GM12878 (cell line): ENCODE measurements around the gene INTS6. TPM values are rescaled to one million over a fixed set of nuclear protein-coding genes. Genes with fewer than 3 reads are reported as not detected.

Experiments used
- ATAC-seq: fragments of 200-7000 bp; cut with Tn5 transposase; 3 replicates; pipeline ENCODE4 v1.9.1; 2020; ENCODE audit warnings: mild to moderate bottlenecking, moderate library complexity
- BruUV-seq: library from RNA; stranded (reverse); fragments of 400-500 nt; replicated peaks from 2 replicates; lab custom pipeline; 2021; lab: Mats Ljungman, UMichigan
- CTCF ChIA-PET: fragments of 300-600 bp; sonication (Branson Sonifier 250); formaldehyde crosslinking; extraction: SDS; loops from one replicate; lab custom pipeline; 2021; ENCODE audit warnings: inconsistent platforms; lab: Yijun Ruan, JAX
- POLR2A ChIA-PET: fragments of 350-600 bp; formaldehyde crosslinking; extraction: SDS; loops from one replicate; lab custom pipeline; 2021; ENCODE audit warnings: inconsistent platforms; lab: Charles Lee
- RAD21 ChIA-PET: fragments of 300-600 bp; sonication (Branson Sonifier 250); formaldehyde crosslinking; loops from one replicate; lab custom pipeline; 2023; ENCODE audit warnings: antibody characterized with exemption; ENCODE audit not compliant: unreplicated experiment; lab: Charles Lee
- SMC1A ChIA-PET: fragments of 300-600 bp; sonication (Branson Sonifier 250); formaldehyde crosslinking; loops from one replicate; lab custom pipeline; 2023; ENCODE audit not compliant: unreplicated experiment, uncharacterized antibody; lab: Charles Lee
- DNase-seq: peaks from one replicate; pipeline ENCODE4 v3.0.0-alpha.2; 2011; ENCODE audit warnings: low read depth, low spot score
- FAIRE-seq: peaks from 3 replicates; lab custom pipeline; 2011; peaks lifted over from hg19 to GRCh38; lab: Jason Lieb, UNC
- H2AFZ ChIP-seq: 2 replicates; pipeline ENCODE4 v1.6.0; 2011; ENCODE audit warnings: low read depth, low read length, control low read depth; ENCODE audit not compliant: control insufficient read depth
- H3K27ac ChIP-seq: 2 replicates; pipeline ENCODE4 v1.5.1; 2011; ENCODE audit warnings: control low read depth; ENCODE audit not compliant: control insufficient read depth, insufficient read depth
- H3K27me3 ChIP-seq, 2 experiments: replicated peaks in 1 of 2; 2 replicates each; pipeline versions ENCODE4 v1.6.0 to v1.6.1; 2011; ENCODE audit warnings: low read length in 1 of 2; ENCODE audit not compliant: control insufficient read depth in 2 of 2, insufficient read depth in 2 of 2
- H3K36me3 ChIP-seq, 2 experiments: 2 replicates each; pipeline ENCODE4 v1.5.1; 2011; ENCODE audit warnings: low read length in 1 of 2; ENCODE audit not compliant: control insufficient read depth in 2 of 2, insufficient read depth in 2 of 2
- H3K4me1 ChIP-seq: 2 replicates; pipeline ENCODE4 v1.6.1; 2011; ENCODE audit warnings: mild to moderate bottlenecking, low read length, moderate library complexity, mixed read lengths; ENCODE audit not compliant: control insufficient read depth, insufficient read depth
- H3K4me2 ChIP-seq: 2 replicates; pipeline ENCODE4 v1.6.0; 2011; ENCODE audit warnings: control low read depth; ENCODE audit not compliant: control insufficient read depth, insufficient read depth
- H3K4me3 ChIP-seq: fragments of 200-600 bp; sonication (generic); 2 replicates; pipeline ENCODE4 v1.5.1; 2016
- H3K79me2 ChIP-seq: 2 replicates; pipeline ENCODE4 v1.6.0; 2011; ENCODE audit warnings: low read length; ENCODE audit not compliant: control insufficient read depth, insufficient read depth
- H3K9ac ChIP-seq: 2 replicates; pipeline ENCODE4 v1.8.0; 2011; ENCODE audit warnings: low read length, control low read depth, mixed read lengths; ENCODE audit not compliant: control insufficient read depth, insufficient read depth
- H3K9me3 ChIP-seq: replicated peaks from 3 replicates; pipeline ENCODE4 v1.5.1; 2011; ENCODE audit warnings: mild to moderate bottlenecking, low read length; ENCODE audit not compliant: control insufficient read depth, insufficient read depth
- H4K20me1 ChIP-seq: 2 replicates; pipeline ENCODE4 v1.6.0; 2011; ENCODE audit not compliant: control insufficient read depth, insufficient read depth
- BACH1 ChIP-seq: fragments of 450-650 bp; IDR thresholded peaks from 2 replicates; pipeline ENCODE4 v1.6.1; 2017; ENCODE audit warnings: mild to moderate bottlenecking, borderline replicate concordance
- ELK1 ChIP-seq: IDR thresholded peaks from 2 replicates; pipeline ENCODE4 v1.6.1; 2012; ENCODE audit warnings: low read depth, low read length, improper control_type of control experiment
- IKZF1 ChIP-seq: fragments of 450-650 bp; conservative IDR thresholded peaks from 2 replicates; pipeline ENCODE4 v1.6.1; 2017; ENCODE audit warnings: antibody characterized with exemption, mild to moderate bottlenecking
- IRF4 ChIP-seq: IDR thresholded peaks from 2 replicates; pipeline ENCODE4 v1.6.1; 2011; ENCODE audit warnings: low read depth, low read length
- NKRF ChIP-seq: fragments of 450-650 bp; conservative IDR thresholded peaks from 2 replicates; pipeline ENCODE4 v1.6.1; 2017; ENCODE audit warnings: mild to moderate bottlenecking, moderate library complexity
- POLR2AphosphoS2 ChIP-seq: IDR thresholded peaks from 2 replicates; pipeline ENCODE4 v1.6.1; 2011; ENCODE audit warnings: low read depth, mild to moderate bottlenecking, low read length, improper control_type of control experiment, moderate library complexity
- SIN3A ChIP-seq: IDR thresholded peaks from 2 replicates; pipeline ENCODE4 v1.6.1; 2012; ENCODE audit warnings: low read depth, low read length, improper control_type of control experiment
- STAT1 ChIP-seq: fragments of 450-650 bp; conservative IDR thresholded peaks from 2 replicates; pipeline ENCODE4 v1.6.1; 2014; ENCODE audit warnings: antibody characterized with exemption, mild to moderate bottlenecking
- SUZ12 ChIP-seq: fragments of 200-600 bp; sonication (generic); IDR thresholded peaks from one replicate; pipeline ENCODE4 v1.6.1; 2018; ENCODE audit warnings: antibody characterized with exemption, mild to moderate bottlenecking; ENCODE audit not compliant: unreplicated experiment
- USF1 ChIP-seq: IDR thresholded peaks from 2 replicates; pipeline ENCODE4 v1.6.1; 2011; ENCODE audit warnings: borderline replicate concordance, low read depth, mild to moderate bottlenecking, moderate library complexity, mixed read lengths, low read length; ENCODE audit not compliant: insufficient read depth; ENCODE audit errors: extremely low read length
- YBX1 ChIP-seq: fragments of 450-650 bp; IDR thresholded peaks from 2 replicates; pipeline ENCODE4 v1.6.1; 2016; ENCODE audit warnings: antibody characterized with exemption
- ZBTB11 ChIP-seq: fragments of 450-650 bp; formaldehyde crosslinking; IDR thresholded peaks from 2 replicates; pipeline ENCODE4 v1.5.0; 2022; ENCODE audit warnings: mild to moderate bottlenecking, missing genetic modification characterization
- ZBTB40 ChIP-seq: fragments of 450-650 bp; IDR thresholded peaks from 2 replicates; pipeline ENCODE4 v1.6.1; 2016; ENCODE audit warnings: mild to moderate bottlenecking, moderate library complexity, borderline replicate concordance
- ZNF274 ChIP-seq: IDR thresholded peaks from one replicate; pipeline ENCODE4 v1.8.0; 2011; ENCODE audit not compliant: insufficient read length, insufficient read depth
- in situ Hi-C: fragments of 300-500 bp; cut with MboI; formaldehyde crosslinking; loops from 9 replicates; pipeline ENCODE4 v1.14.3; 2018; ENCODE audit warnings: mixed read lengths
- intact Hi-C: fragments of 100-400 bp; cut with micrococcal nuclease; formaldehyde crosslinking; loops from one replicate; pipeline ENCODE4 v1.14.2; 2022; ENCODE audit not compliant: unreplicated experiment
- polyA plus RNA-seq, 11 experiments: library from polyadenylated mRNA; depleted of rRNA in 4 of 11; unstranded in 6 of 11; stranded (reverse) in 5 of 11; fragments of >200 nt; fragmentation: Nextera tagmentation in 4 of 11; fragmentation: Illumina TruSeq in 1 of 11; extraction: Ambion mirVana in 4 of 11; extraction: Trizol in 1 of 11; gene quantifications; 1 replicate in 1 of 11; 2 replicates in 10 of 11; pipeline versions ENCODE4 v1.2.1 to v1.2.3, GENCODE V29; 2011 to 2016; ENCODE audit warnings: inconsistent platforms in 2 of 11, missing spikeins in 2 of 11, low read depth in 1 of 11
- total RNA-seq, 4 experiments: library from RNA; depleted of rRNA in 3 of 4; stranded (reverse); fragments of >200 nt in 3 of 4; fragmentation: Illumina TruSeq in 1 of 4; extraction: Trizol in 1 of 4; gene quantifications; 2 replicates each; pipeline versions ENCODE4 v1.2.1 to v1.2.3, GENCODE V29; 2013 to 2021

Gene INTS6
- total and polyA plus RNA-seq, 10 of the 15 experiments (the other 5 are each of a cell fraction or from before 2014, with no cell fraction given), result 7.2 to 57.7 (median 30.9) TPM

- SMC1A ChIA-PET, result interaction anchor here (0.6 to 1.2 kb wide), 3 partner anchors 10 to 388 kb away, joined by 3 read pairs; no protein-coding TSS in a partner anchor
- CTCF ChIA-PET, result no interaction called here
- Histone ChIP-seq H3K27ac (no peak overlapping the region), H3K27me3 (no peaks in the 10 kb centered on the region), H3K9me3 (no peaks in the 10 kb centered on the region), H3K4me3 (no peak overlapping the region), H3K4me1 (peaks cover 18% of the 10 kb centered on the region), H2AFZ (no peak overlapping the region), H4K20me1 (no peaks in the 10 kb centered on the region), H3K9ac (no peak overlapping the region), H3K79me2 (no peaks in the 10 kb centered on the region), H3K36me3 (no peaks in the 10 kb centered on the region), H3K4me2 (no peak overlapping the region)
- RAD21 ChIA-PET, result no interaction called here
- DNase-seq (no peak), FAIRE-seq (no peak), ATAC-seq (no peak)
- POLR2A ChIA-PET, result no interaction called here
- intact Hi-C loops, result no loop called here
- in situ Hi-C loops, result no loop called here
- no TSS peak for BruUV-seq
- TF ChIP-seq SUZ12, result no peak
- TF ChIP-seq IKZF1, result no peak
- TF ChIP-seq ZBTB40, result no peak
- no peak for TF ChIP-seq STAT1
- TF ChIP-seq POLR2AphosphoS2, result no peak
- no peak for TF ChIP-seq SIN3A
- no peak for TF ChIP-seq IRF4
- no peak for TF ChIP-seq BACH1
- TF ChIP-seq ELK1, result no peak
- TF ChIP-seq YBX1, result no peak
- TF ChIP-seq ZNF274, result no peak
- no peak for TF ChIP-seq USF1
- TF ChIP-seq ZBTB11 (CRISPR knock-in tag), result no peak
- TF ChIP-seq NKRF, result no peak
These were observed 119.4 kb downstream of the INTS6 start for GRCh38 chr13:51333421-51333820.
